Common myeloid progenitor, CD34-positive (primary cell): ENCODE data around the gene SPATA31D3.
"Not testable (repeated sequence)": the region's sequence is repeated elsewhere in the genome, so short reads cannot be mapped to it uniquely, and the experiment has no call there.

ENCODE experiments used
- CTCF ChIA-PET: fragments of 350-600 bp; sonication (Branson Sonifier 250); formaldehyde crosslinking; loops from one replicate; lab custom pipeline; 2021; ENCODE audit warnings: antibody characterized with exemption; lab: Charles Lee
- POLR2A ChIA-PET: fragments of 350-600 bp; sonication (Branson Sonifier 250); formaldehyde crosslinking; loops from one replicate; lab custom pipeline; 2021; ENCODE audit warnings: antibody characterized with exemption; lab: Charles Lee
- DNase-seq, 3 donors: peaks; one replicate each; pipeline versions ENCODE4 v3.0.0 to v3.0.0-alpha.2; 2013
- H3K27ac ChIP-seq, 2 experiments: 1 replicate in 1 of 2; 2 replicates in 1 of 2; pipeline ENCODE4 v1.7.0; 2013; ENCODE audit warnings: inconsistent platforms in 2 of 2, low read length in 2 of 2, mild to moderate bottlenecking in 2 of 2, low read depth in 1 of 2, moderate library complexity in 1 of 2; ENCODE audit not compliant: severe bottlenecking in 2 of 2, insufficient read depth in 1 of 2, poor library complexity in 1 of 2
- H3K27me3 ChIP-seq, 5 experiments: replicated peaks in 2 of 5; 1 replicate in 3 of 5; 2 replicates in 2 of 5; pipeline versions ENCODE4 v1.6.1 to v1.7.0; 2013; ENCODE audit warnings: low read length in 4 of 5, mild to moderate bottlenecking in 2 of 5, moderate library complexity in 2 of 5, inconsistent platforms in 1 of 5; ENCODE audit not compliant: insufficient read depth in 5 of 5, control insufficient read depth in 4 of 5
- H3K36me3 ChIP-seq, 4 experiments: 1 replicate in 2 of 4; 2 replicates in 2 of 4; pipeline versions ENCODE4 v1.6.1 to v1.7.0; 2013; ENCODE audit warnings: low read length in 3 of 4, control low read depth in 1 of 4, mild to moderate bottlenecking in 1 of 4; ENCODE audit not compliant: control insufficient read depth in 4 of 4, insufficient read depth in 4 of 4
- H3K4me1 ChIP-seq, 4 experiments: 1 replicate in 3 of 4; 2 replicates in 1 of 4; pipeline versions ENCODE4 v1.6.1 to v1.7.1; 2013; ENCODE audit warnings: low read length in 3 of 4, mild to moderate bottlenecking in 3 of 4, control low read depth in 1 of 4, inconsistent platforms in 1 of 4, moderate library complexity in 1 of 4; ENCODE audit not compliant: control insufficient read depth in 4 of 4, insufficient read depth in 4 of 4; ENCODE audit errors: control extremely low read depth in 1 of 4
- H3K4me3 ChIP-seq, 7 experiments: 1 replicate in 4 of 7; 2 replicates in 3 of 7; pipeline versions ENCODE4 v1.5.1 to v1.7.0; 2013; ENCODE audit warnings: mild to moderate bottlenecking in 7 of 7, low read length in 6 of 7, moderate library complexity in 6 of 7, inconsistent platforms in 2 of 7, low read depth in 2 of 7, control low read depth in 1 of 7; ENCODE audit not compliant: insufficient read depth in 4 of 7, control insufficient read depth in 1 of 7; ENCODE audit errors: extremely low read depth in 1 of 7
- H3K9me3 ChIP-seq, 5 experiments: 1 replicate in 4 of 5; 2 replicates in 1 of 5; pipeline versions ENCODE4 v1.6.1 to v1.7.1; 2013; ENCODE audit warnings: low read length in 4 of 5, mild to moderate bottlenecking in 2 of 5, inconsistent platforms in 1 of 5, low read depth in 1 of 5, moderate library complexity in 1 of 5; ENCODE audit not compliant: control insufficient read depth in 4 of 5, insufficient read depth in 2 of 5; ENCODE audit errors: control extremely low read depth in 1 of 5
- WGBS: methylation state at CpG from one replicate; pipeline ENCODE4 v1.1.5; 2013; ENCODE audit not compliant: insufficient coverage; 5-methylcytosine and 5-hydroxymethylcytosine counted together

The SPATA31D3 gene

GRCh38 chr9:81988472-81988871, 45.2 kb downstream of the SPATA31D3 start, which contains the start of gene SPATA31D1:
Gene SPATA31D1, plus strand, starts transcription at chr9:81988772. Its CDS starts 47 bp downstream, at chr9:81988819.
- H3K36me3 ChIP-seq, H3K27ac ChIP-seq, H3K9me3 ChIP-seq, H3K4me3 ChIP-seq, DNase-seq, H3K4me1 ChIP-seq, CTCF ChIA-PET, POLR2A ChIA-PET, H3K27me3 ChIP-seq: not testable (repeated sequence)
- no CpG with 5 or more reads among the region's 1 CpG for WGBS

- no peak for DNase-seq
- Histone ChIP-seq H3K36me3 (no peaks in the 10 kb centered on the region), H3K9me3 (no peaks in the 10 kb centered on the region), H3K27ac (no peak overlapping the region), H3K4me1 (no peaks in the 10 kb centered on the region), H3K27me3 (no peaks in the 10 kb centered on the region), H3K4me3 (no peak overlapping the region)
- ChIA-PET POLR2A (no interaction called here), CTCF (no interaction called here)
- WGBS: 100% methylated on average over 1 of the region's 1 CpG
These were observed 46.4 kb downstream of the SPATA31D3 start for GRCh38 chr9:81989700-81990099.

GRCh38 chr9:81993656-81994055, 50.4 kb downstream of the SPATA31D3 start:
- Histone ChIP-seq H3K36me3 (no peaks in the 10 kb centered on the region), H3K27me3 (no peaks in the 10 kb centered on the region), H3K4me3 (no peak overlapping the region), H3K9me3 (no peaks in the 10 kb centered on the region), H3K27ac (no peak overlapping the region), H3K4me1 (no peaks in the 10 kb centered on the region)
- ChIA-PET CTCF (no interaction called here), POLR2A (no interaction called here)
- no peak for DNase-seq
- 90% methylated on average over 5 of the region's 5 CpGs for WGBS
